ENCODE data around the gene BEST1. TPM values are rescaled to one million over a fixed set of nuclear protein-coding genes. Genes with fewer than 3 reads are reported as not detected.
A peak's percentile ranks its signal among the peaks of the same experiment; 100 is the strongest.
"Not testable (repeated sequence)": the region's sequence is repeated elsewhere in the genome, so short reads cannot be mapped to it uniquely, and the experiment has no call there.

Gene BEST1
- total and polyA plus RNA-seq, 5 donors = 2.9 to 4.6 (median 3.4) TPM

GRCh38 chr11:61951484-61952135 is 1.5 kb downstream of the BEST1 start:
- no peak for ATAC-seq
- Histone ChIP-seq H3K4me3 (ENCODE audit: low read length) (no peak overlapping the region), H3K27ac (ENCODE audit: low read length) (no peak overlapping the region), H3K4me1 (ENCODE audit: control insufficient read depth, insufficient read depth, low read length) (peaks cover 5% of the 10 kb centered on the region), H3K9me3 (ENCODE audit: control insufficient read depth, low read length) (no peaks in the 10 kb centered on the region), H3K27me3 (ENCODE audit: control insufficient read depth, insufficient read depth) (no peaks in the 10 kb centered on the region)
- WGBS = 89% methylated on average over 11 of the region's 11 CpGs
- intact Hi-C loops (cut with DNase I) = loop anchor here in 1 of 4 donors (10.0 kb wide), 1 partner anchor 103 kb away; no protein-coding TSS in a partner anchor
- no peak for DNase-seq

GRCh38 chr11:61952882-61953281 is 2.7 kb downstream of the BEST1 start:
- ATAC-seq (no peak), DNase-seq (no peak)
- no peak overlapping the region for H3K27ac ChIP-seq (ENCODE audit: low read length)
- 94% methylated on average over 3 of the region's 3 CpGs for WGBS
- H3K4me3 ChIP-seq (ENCODE audit: low read length) = no peak overlapping the region
- H3K4me1 ChIP-seq (ENCODE audit: control insufficient read depth, insufficient read depth, low read length) = no peaks in the 10 kb centered on the region
- H3K27me3 ChIP-seq (ENCODE audit: control insufficient read depth, insufficient read depth) = no peaks in the 10 kb centered on the region
- no peaks in the 10 kb centered on the region for H3K9me3 ChIP-seq (ENCODE audit: control insufficient read depth, low read length)
- intact Hi-C loops (cut with DNase I) = loop anchor here in 1 of 4 donors (10.0 kb wide), 1 partner anchor 102 kb away; no protein-coding TSS in a partner anchor

- 92% methylated on average over 5 of the region's 5 CpGs for WGBS
- not testable (repeated sequence) for DNase-seq; ATAC-seq; H3K4me1 ChIP-seq (ENCODE audit: control insufficient read depth, insufficient read depth, low read length); H3K9me3 ChIP-seq (ENCODE audit: control insufficient read depth, low read length); H3K27me3 ChIP-seq (ENCODE audit: control insufficient read depth, insufficient read depth); H3K4me3 ChIP-seq (ENCODE audit: low read length); H3K27ac ChIP-seq (ENCODE audit: low read length)
- intact Hi-C loops (cut with DNase I) = loop anchor here in 1 of 4 donors (10.0 kb wide), 1 partner anchor 101 kb away; no protein-coding TSS in a partner anchor
These were observed 3.5 kb downstream of the BEST1 start for GRCh38 chr11:61953632-61954031.

- no peak for DNase-seq
- H3K27me3 ChIP-seq (ENCODE audit: control insufficient read depth, insufficient read depth) = no peaks in the 10 kb centered on the region
- H3K4me1 ChIP-seq (ENCODE audit: control insufficient read depth, insufficient read depth, low read length) = no peaks in the 10 kb centered on the region
- H3K27ac ChIP-seq (ENCODE audit: low read length) = peak overlapping the region; percentile 42
- intact Hi-C loops (cut with DNase I) = loop anchor here in 1 of 4 donors (10.0 kb wide), 1 partner anchor 101 kb away; no protein-coding TSS in a partner anchor
- no peaks in the 10 kb centered on the region for H3K9me3 ChIP-seq (ENCODE audit: control insufficient read depth, low read length)
- 94% methylated on average over 9 of the region's 9 CpGs for whole genome bisulfite sequencing
- ATAC-seq = no peak
- H3K4me3 ChIP-seq (ENCODE audit: low read length) = no peak overlapping the region
These were observed 4.1 kb downstream of the BEST1 start for GRCh38 chr11:61954106-61954850.

GRCh38 chr11:61954851-61955421 is 4.8 kb downstream of the BEST1 start:
- whole genome bisulfite sequencing = 5% methylated on average over 21 of the region's 21 CpGs
- Histone ChIP-seq H3K4me1 (ENCODE audit: control insufficient read depth, insufficient read depth, low read length) (no peaks in the 10 kb centered on the region), H3K27ac (ENCODE audit: low read length) (peak overlapping the region; percentile 42), H3K4me3 (ENCODE audit: low read length) (peak overlapping the region; percentile 31), H3K9me3 (ENCODE audit: control insufficient read depth, low read length) (no peaks in the 10 kb centered on the region), H3K27me3 (ENCODE audit: control insufficient read depth, insufficient read depth) (no peaks in the 10 kb centered on the region)
- DNase-seq (peak; percentile 74 to 88 (median 87)), ATAC-seq (peak; percentile 81 to 83)
- intact Hi-C loops (cut with DNase I) = loop anchor here in 1 of 4 donors (10.0 kb wide), 1 partner anchor 100 kb away; no protein-coding TSS in a partner anchor

GRCh38 chr11:61955422-61956135 is 5.4 kb downstream of the BEST1 start:
- Histone ChIP-seq H3K27me3 (ENCODE audit: control insufficient read depth, insufficient read depth) (no peaks in the 10 kb centered on the region), H3K4me1 (ENCODE audit: control insufficient read depth, insufficient read depth, low read length) (peaks cover under 1% of the 10 kb centered on the region), H3K4me3 (ENCODE audit: low read length) (peak overlapping the region; percentile 31), H3K27ac (ENCODE audit: low read length) (peak overlapping the region; percentile 8), H3K9me3 (ENCODE audit: control insufficient read depth, low read length) (no peaks in the 10 kb centered on the region)
- ATAC-seq (peak; percentile 47 to 52), DNase-seq (peak; percentile 57 to 78 (median 78))
- WGBS = 5% methylated on average over 56 of the region's 56 CpGs
- intact Hi-C loops (cut with DNase I) = loop anchor here in 1 of 4 donors (10.0 kb wide), 1 partner anchor 99 kb away; no protein-coding TSS in a partner anchor

- peak overlapping the region; percentile 8 for H3K27ac ChIP-seq (ENCODE audit: low read length)
- intact Hi-C loops (cut with DNase I) = loop anchor here in 1 of 4 donors (10.0 kb wide), 1 partner anchor 98 kb away; no protein-coding TSS in a partner anchor
- ATAC-seq = no peak
These were observed 6.3 kb downstream of the BEST1 start for GRCh38 chr11:61956191-61957020.

GRCh38 chr11:61957021-61957770 is 7.0 kb downstream of the BEST1 start:
- Histone ChIP-seq H3K9me3 (ENCODE audit: control insufficient read depth, low read length) (no peaks in the 10 kb centered on the region), H3K4me1 (ENCODE audit: control insufficient read depth, insufficient read depth, low read length) (peaks cover 13% of the 10 kb centered on the region), H3K27ac (ENCODE audit: low read length) (no peak overlapping the region), H3K27me3 (ENCODE audit: control insufficient read depth, insufficient read depth) (no peaks in the 10 kb centered on the region), H3K4me3 (ENCODE audit: low read length) (no peak overlapping the region)
- DNase-seq (no peak), ATAC-seq (no peak)
- intact Hi-C loops (cut with DNase I) = loop anchor here in 1 of 4 donors (10.0 kb wide), 1 partner anchor 98 kb away; no protein-coding TSS in a partner anchor
- 89% methylated on average over 7 of the region's 7 CpGs for WGBS

More at GRCh38 chr11:61956191-61957020, 6.3 kb downstream of the BEST1 start:
- Histone ChIP-seq H3K4me1 (ENCODE audit: control insufficient read depth, insufficient read depth, low read length) (peaks cover 5% of the 10 kb centered on the region), H3K4me3 (ENCODE audit: low read length) (peak overlapping the region; percentile 31), H3K27me3 (ENCODE audit: control insufficient read depth, insufficient read depth) (no peaks in the 10 kb centered on the region), H3K9me3 (ENCODE audit: control insufficient read depth, low read length) (no peaks in the 10 kb centered on the region)
- DNase-seq = no peak
- WGBS = 92% methylated on average over 20 of the region's 20 CpGs

GRCh38 chr11:61958590-61958989 is 8.4 kb downstream of the BEST1 start:
- no peak overlapping the region for H3K4me3 ChIP-seq (ENCODE audit: low read length)
- no peaks in the 10 kb centered on the region for H3K9me3 ChIP-seq (ENCODE audit: control insufficient read depth, low read length)
- no peak for DNase-seq
- no peaks in the 10 kb centered on the region for H3K27me3 ChIP-seq (ENCODE audit: control insufficient read depth, insufficient read depth)
- no peak overlapping the region for H3K27ac ChIP-seq (ENCODE audit: low read length)
- intact Hi-C loops (cut with DNase I) = loop anchor here in 1 of 4 donors (10.0 kb wide), 1 partner anchor 96 kb away; no protein-coding TSS in a partner anchor
- 63% methylated on average over 3 of the region's 3 CpGs for WGBS
- H3K4me1 ChIP-seq (ENCODE audit: control insufficient read depth, insufficient read depth, low read length) = peaks cover 24% of the 10 kb centered on the region
- no peak for ATAC-seq

All from right cardiac atrium (tissue), 5 donors.